Measurements from ENCODE around the gene EIF2B1.

- TF ChIP-seq EZH2 (IDR thresholded peaks at IDR 0.05) (no peak), ZNF274 (IDR thresholded peaks at IDR 0.05; ENCODE audit: low read depth, low read length) (no peak), REST (IDR thresholded peaks at IDR 0.05; ENCODE audit: low read depth) (no peak), EZH2phosphoT487 (IDR thresholded peaks at IDR 0.05; ENCODE audit: borderline replicate concordance) (no peak), POLR2A (IDR thresholded peaks at IDR 0.05; ENCODE audit: borderline replicate concordance, extremely low read depth, insufficient read depth, insufficient read length) (no peak), ELF1 (IDR thresholded peaks at IDR 0.05; ENCODE audit: borderline replicate concordance, low read depth) (no peak), SIN3A (IDR thresholded peaks at IDR 0.05; ENCODE audit: low read depth) (no peak), SP1 (IDR thresholded peaks at IDR 0.05; ENCODE audit: low read depth) (no peak)
- TF ChIP-seq, protein P1, sequence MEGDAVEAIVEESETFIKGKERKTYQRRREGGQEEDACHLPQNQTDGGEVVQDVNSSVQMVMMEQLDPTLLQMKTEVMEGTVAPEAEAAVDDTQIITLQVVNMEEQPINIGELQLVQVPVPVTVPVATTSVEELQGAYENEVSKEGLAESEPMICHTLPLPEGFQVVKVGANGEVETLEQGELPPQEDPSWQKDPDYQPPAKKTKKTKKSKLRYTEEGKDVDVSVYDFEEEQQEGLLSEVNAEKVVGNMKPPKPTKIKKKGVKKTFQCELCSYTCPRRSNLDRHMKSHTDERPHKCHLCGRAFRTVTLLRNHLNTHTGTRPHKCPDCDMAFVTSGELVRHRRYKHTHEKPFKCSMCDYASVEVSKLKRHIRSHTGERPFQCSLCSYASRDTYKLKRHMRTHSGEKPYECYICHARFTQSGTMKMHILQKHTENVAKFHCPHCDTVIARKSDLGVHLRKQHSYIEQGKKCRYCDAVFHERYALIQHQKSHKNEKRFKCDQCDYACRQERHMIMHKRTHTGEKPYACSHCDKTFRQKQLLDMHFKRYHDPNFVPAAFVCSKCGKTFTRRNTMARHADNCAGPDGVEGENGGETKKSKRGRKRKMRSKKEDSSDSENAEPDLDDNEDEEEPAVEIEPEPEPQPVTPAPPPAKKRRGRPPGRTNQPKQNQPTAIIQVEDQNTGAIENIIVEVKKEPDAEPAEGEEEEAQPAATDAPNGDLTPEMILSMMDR (IDR thresholded peaks at IDR 0.05 in 2 of 3, conservative IDR thresholded peaks at IDR 0.05 in 1 of 3; ENCODE audit: borderline replicate concordance in 1 of 3, insufficient read depth in 1 of 3, low read depth in 2 of 3, low read length in 2 of 3): no peak
- TF ChIP-seq, protein P2, sequence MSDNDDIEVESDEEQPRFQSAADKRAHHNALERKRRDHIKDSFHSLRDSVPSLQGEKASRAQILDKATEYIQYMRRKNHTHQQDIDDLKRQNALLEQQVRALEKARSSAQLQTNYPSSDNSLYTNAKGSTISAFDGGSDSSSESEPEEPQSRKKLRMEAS (IDR thresholded peaks at IDR 0.05): no peak
These were observed 35.0 kb downstream of the EIF2B1 start for GRCh38 chr12:123598522-123598921.

Measured in HCT116 (cell line).